Measurements from ENCODE around the gene RXRA.

RXRA gene

GRCh38 chr9:134386951-134387831 lies 60.9 kb downstream of the RXRA start:
- DNase-seq: no peak

- DNase-seq: no peak
Measured at GRCh38 chr9:134388289-134388808, 62.1 kb downstream of the RXRA start.

- DNase-seq: no peak
Measured at GRCh38 chr9:134388976-134389375, 62.7 kb downstream of the RXRA start.

- DNase-seq: no peak
Measured at GRCh38 chr9:134389642-134390041, 63.4 kb downstream of the RXRA start.

- DNase-seq: no peak
Measured at GRCh38 chr9:134390537-134390936, 64.3 kb downstream of the RXRA start.

GRCh38 chr9:134390947-134391318 lies 64.7 kb downstream of the RXRA start:
- DNase-seq: no peak

GRCh38 chr9:134391319-134392231 lies 65.3 kb downstream of the RXRA start:
- no peak for DNase-seq

- DNase-seq: no peak
Measured at GRCh38 chr9:134392900-134393299, 66.6 kb downstream of the RXRA start.

GRCh38 chr9:134393582-134394280 lies 67.5 kb downstream of the RXRA start:
- no peak for DNase-seq

- no peak for DNase-seq
Measured at GRCh38 chr9:134395002-134395517, 68.8 kb downstream of the RXRA start.

- no peak for DNase-seq
Measured at GRCh38 chr9:134395737-134396257, 69.5 kb downstream of the RXRA start.

- no peak for DNase-seq
Measured at GRCh38 chr9:134396258-134396742, 70.0 kb downstream of the RXRA start.

- no peak for DNase-seq
Measured at GRCh38 chr9:134396825-134397224, 70.6 kb downstream of the RXRA start.

- no peak for DNase-seq
Measured at GRCh38 chr9:134398756-134399155, 72.5 kb downstream of the RXRA start.

- DNase-seq: no peak
Measured at GRCh38 chr9:134399435-134400056, 73.3 kb downstream of the RXRA start.

- DNase-seq: no peak
Measured at GRCh38 chr9:134400283-134400682, 74.0 kb downstream of the RXRA start.

- DNase-seq: no peak
Measured at GRCh38 chr9:134401391-134401790, 75.1 kb downstream of the RXRA start.

GRCh38 chr9:134402182-134402581 lies 75.9 kb downstream of the RXRA start:
- no peak for DNase-seq

GRCh38 chr9:134403292-134403681 lies 77.0 kb downstream of the RXRA start:
- no peak for DNase-seq

- DNase-seq: no peak
Measured at GRCh38 chr9:134403682-134404301, 77.5 kb downstream of the RXRA start.
